HepG2 (cell line): ENCODE measurements around the gene SDC1. TPM values are rescaled to one million over a fixed set of nuclear protein-coding genes. Genes with fewer than 3 reads are reported as not detected.

ENCODE experiments used
- ARID2 ChIP-seq: sonication (generic); formaldehyde crosslinking; IDR thresholded peaks from 2 replicates; pipeline ENCODE4 v1.8.1; 2022; ENCODE audit warnings: mild to moderate bottlenecking, missing genetic modification reagents, borderline replicate concordance
- BORCS8-MEF2B ChIP-seq: sonication (generic); formaldehyde crosslinking; IDR thresholded peaks from 2 replicates; pipeline ENCODE4 v1.8.0; 2022; ENCODE audit warnings: mild to moderate bottlenecking, missing genetic modification reagents
- MATR3 ChIP-seq: sonication (generic); formaldehyde crosslinking; IDR thresholded peaks from 2 replicates; pipeline ENCODE4 v1.4.0; 2020; ENCODE audit warnings: missing genetic modification reagents
- MED13 ChIP-seq: sonication (generic); formaldehyde crosslinking; IDR thresholded peaks from 2 replicates; pipeline ENCODE4 v1.5.0; 2020; ENCODE audit warnings: missing genetic modification reagents
- MYC ChIP-seq: sonication (generic); formaldehyde crosslinking; IDR thresholded peaks from 2 replicates; pipeline ENCODE4 v1.9.0; 2021; ENCODE audit warnings: missing genetic modification reagents, borderline replicate concordance
- POLR2AphosphoS2 ChIP-seq: IDR thresholded peaks from 2 replicates; pipeline ENCODE4 v1.6.1; 2011; ENCODE audit warnings: low read depth, low read length, improper control_type of control experiment
- PTBP1 ChIP-seq: fragments of 200-400 bp; formaldehyde crosslinking; IDR thresholded peaks from 2 replicates; pipeline ENCODE4 v1.6.1; 2018; ENCODE audit warnings: low read length, low read depth; ENCODE audit not compliant: poor library complexity, severe bottlenecking
- RFXANK ChIP-seq: IDR thresholded peaks from 2 replicates; pipeline ENCODE4 v1.6.1; 2016
- SATB2 ChIP-seq: sonication (generic); formaldehyde crosslinking; IDR thresholded peaks from 2 replicates; pipeline ENCODE4 v1.5.0; 2020; ENCODE audit warnings: missing genetic modification reagents
- SP1 ChIP-seq, 2 experiments: fragments of 450-650 bp in 1 of 2; sonication (generic) in 1 of 2; formaldehyde crosslinking in 1 of 2; IDR thresholded peaks; 2 replicates each; pipeline versions ENCODE4 v1.4.0 to v1.6.1; 2016 to 2020; ENCODE audit warnings: missing genetic modification reagents in 1 of 2
- YEATS2 ChIP-seq: sonication (generic); formaldehyde crosslinking; IDR thresholded peaks from 2 replicates; pipeline ENCODE4 v1.4.0; 2020; ENCODE audit warnings: missing genetic modification reagents, borderline replicate concordance
- ZBTB3 ChIP-seq: sonication (generic); formaldehyde crosslinking; IDR thresholded peaks from 2 replicates; pipeline ENCODE4 v1.4.0; 2020; ENCODE audit warnings: low read depth, mild to moderate bottlenecking, moderate library complexity, missing genetic modification reagents, borderline replicate concordance
- ZFP37 ChIP-seq: sonication (generic); formaldehyde crosslinking; IDR thresholded peaks from 2 replicates; pipeline ENCODE4 v1.4.0; 2020; ENCODE audit warnings: missing genetic modification reagents, borderline replicate concordance
- ZFYVE20 ChIP-seq: sonication (generic); formaldehyde crosslinking; IDR thresholded peaks from 2 replicates; pipeline ENCODE4 v1.8.0; 2023; ENCODE audit warnings: low read depth, mild to moderate bottlenecking, moderate library complexity, missing genetic modification reagents, borderline replicate concordance
- ZNF205 ChIP-seq: IDR thresholded peaks from 2 replicates; pipeline ENCODE4 v1.6.1; 2018; ENCODE audit warnings: missing biosample characterization, missing genetic modification reagents
- ZNF720 ChIP-seq: sonication (generic); formaldehyde crosslinking; IDR thresholded peaks from 2 replicates; pipeline ENCODE4 v1.4.0; 2020; ENCODE audit warnings: missing genetic modification reagents
- ZSCAN21 ChIP-seq: sonication (generic); formaldehyde crosslinking; IDR thresholded peaks from 2 replicates; pipeline ENCODE4 v1.8.0; 2022; ENCODE audit warnings: mild to moderate bottlenecking, missing genetic modification reagents, moderate library complexity, borderline replicate concordance
- polyA plus RNA-seq, 8 experiments: library from polyadenylated mRNA; depleted of rRNA in 3 of 8; stranded (reverse) in 7 of 8; unstranded in 1 of 8; fragments of >200 nt; fragmentation: Illumina TruSeq in 4 of 8; extraction: Trizol in 4 of 8; gene quantifications; 2 replicates each; pipeline versions ENCODE4 v1.2.1 to v1.2.3, GENCODE V29; 2011 to 2016; ENCODE audit warnings: low read depth in 4 of 8, missing spikeins in 1 of 8, mixed read lengths in 1 of 8; ENCODE audit not compliant: insufficient read depth in 1 of 8
- total RNA-seq, 5 experiments: library from RNA; depleted of rRNA; stranded (reverse); fragments of >200 nt; fragmentation: Illumina TruSeq; extraction: Trizol; gene quantifications; 2 replicates each; pipeline ENCODE4 v1.2.3, GENCODE V29; 2016; ENCODE audit warnings: low read depth in 1 of 5
- TF ChIP-seq, protein P1 (sequence below): IDR thresholded peaks from 2 replicates; pipeline ENCODE4 v1.6.1; 2016; ENCODE audit warnings: low read depth, missing genetic modification reagents, missing compliant biosample characterization
- TF ChIP-seq, protein P2 (sequence below): sonication (generic); formaldehyde crosslinking; IDR thresholded peaks from 2 replicates; pipeline ENCODE4 v1.5.1; 2020; ENCODE audit warnings: mild to moderate bottlenecking, moderate library complexity, missing genetic modification reagents
- TF ChIP-seq, protein P3 (sequence below): sonication (generic); formaldehyde crosslinking; IDR thresholded peaks from 2 replicates; pipeline ENCODE4 v1.5.0; 2020; ENCODE audit warnings: missing genetic modification reagents
- TF ChIP-seq, protein P4 (sequence below): sonication (generic); formaldehyde crosslinking; IDR thresholded peaks from 2 replicates; pipeline ENCODE4 v1.8.0; 2022; ENCODE audit warnings: mild to moderate bottlenecking, missing genetic modification reagents, borderline replicate concordance

The SDC1 gene
- total and polyA plus RNA-seq, 2 of the 13 experiments (the other 11 are each of a cell fraction or from before 2014, with no cell fraction given) = 108 to 119 TPM

DNA sequence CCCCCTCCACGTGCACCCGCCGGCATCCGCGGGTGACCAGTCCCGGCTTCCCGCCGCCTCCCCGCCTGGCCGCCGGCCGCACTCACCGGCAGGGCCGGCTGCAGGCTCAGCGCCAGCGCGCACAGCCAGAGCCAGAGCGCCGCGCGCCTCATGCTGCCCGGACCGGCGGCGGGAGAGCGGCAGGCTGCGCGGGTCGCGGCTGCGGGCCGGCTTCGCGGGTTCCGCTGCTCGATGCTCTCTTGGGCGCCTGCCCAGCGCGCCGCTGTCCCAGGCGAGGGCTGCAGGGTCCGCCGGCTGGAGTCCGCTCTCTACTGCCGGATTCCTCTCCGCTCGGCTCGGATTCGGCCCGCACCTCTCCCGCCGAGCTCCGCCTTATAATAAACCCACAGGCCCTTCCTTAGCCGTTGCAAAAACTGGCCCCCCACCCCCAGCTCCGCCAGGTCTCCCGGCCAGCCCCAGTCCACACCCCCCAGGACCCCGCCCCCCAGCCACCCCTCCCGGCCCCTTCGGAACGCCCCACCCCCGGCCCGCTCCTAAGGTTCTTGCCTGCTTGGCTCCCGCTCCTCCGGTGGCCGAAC lies at the start of gene SDC1 (continued):
- TF ChIP-seq BORCS8-MEF2B (CRISPR knock-in tag) = no peak
- TF ChIP-seq, protein P1, sequence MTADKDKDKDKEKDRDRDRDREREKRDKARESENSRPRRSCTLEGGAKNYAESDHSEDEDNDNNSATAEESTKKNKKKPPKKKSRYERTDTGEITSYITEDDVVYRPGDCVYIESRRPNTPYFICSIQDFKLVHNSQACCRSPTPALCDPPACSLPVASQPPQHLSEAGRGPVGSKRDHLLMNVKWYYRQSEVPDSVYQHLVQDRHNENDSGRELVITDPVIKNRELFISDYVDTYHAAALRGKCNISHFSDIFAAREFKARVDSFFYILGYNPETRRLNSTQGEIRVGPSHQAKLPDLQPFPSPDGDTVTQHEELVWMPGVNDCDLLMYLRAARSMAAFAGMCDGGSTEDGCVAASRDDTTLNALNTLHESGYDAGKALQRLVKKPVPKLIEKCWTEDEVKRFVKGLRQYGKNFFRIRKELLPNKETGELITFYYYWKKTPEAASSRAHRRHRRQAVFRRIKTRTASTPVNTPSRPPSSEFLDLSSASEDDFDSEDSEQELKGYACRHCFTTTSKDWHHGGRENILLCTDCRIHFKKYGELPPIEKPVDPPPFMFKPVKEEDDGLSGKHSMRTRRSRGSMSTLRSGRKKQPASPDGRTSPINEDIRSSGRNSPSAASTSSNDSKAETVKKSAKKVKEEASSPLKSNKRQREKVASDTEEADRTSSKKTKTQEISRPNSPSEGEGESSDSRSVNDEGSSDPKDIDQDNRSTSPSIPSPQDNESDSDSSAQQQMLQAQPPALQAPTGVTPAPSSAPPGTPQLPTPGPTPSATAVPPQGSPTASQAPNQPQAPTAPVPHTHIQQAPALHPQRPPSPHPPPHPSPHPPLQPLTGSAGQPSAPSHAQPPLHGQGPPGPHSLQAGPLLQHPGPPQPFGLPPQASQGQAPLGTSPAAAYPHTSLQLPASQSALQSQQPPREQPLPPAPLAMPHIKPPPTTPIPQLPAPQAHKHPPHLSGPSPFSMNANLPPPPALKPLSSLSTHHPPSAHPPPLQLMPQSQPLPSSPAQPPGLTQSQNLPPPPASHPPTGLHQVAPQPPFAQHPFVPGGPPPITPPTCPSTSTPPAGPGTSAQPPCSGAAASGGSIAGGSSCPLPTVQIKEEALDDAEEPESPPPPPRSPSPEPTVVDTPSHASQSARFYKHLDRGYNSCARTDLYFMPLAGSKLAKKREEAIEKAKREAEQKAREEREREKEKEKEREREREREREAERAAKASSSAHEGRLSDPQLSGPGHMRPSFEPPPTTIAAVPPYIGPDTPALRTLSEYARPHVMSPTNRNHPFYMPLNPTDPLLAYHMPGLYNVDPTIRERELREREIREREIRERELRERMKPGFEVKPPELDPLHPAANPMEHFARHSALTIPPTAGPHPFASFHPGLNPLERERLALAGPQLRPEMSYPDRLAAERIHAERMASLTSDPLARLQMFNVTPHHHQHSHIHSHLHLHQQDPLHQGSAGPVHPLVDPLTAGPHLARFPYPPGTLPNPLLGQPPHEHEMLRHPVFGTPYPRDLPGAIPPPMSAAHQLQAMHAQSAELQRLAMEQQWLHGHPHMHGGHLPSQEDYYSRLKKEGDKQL = no peak
- 0 out of 2 replicates have a peak, but pooled peaks have one; percentile 35 for TF ChIP-seq RFXANK (CRISPR knock-in tag)
- no peak for TF ChIP-seq ZBTB3 (CRISPR knock-in tag)
- TF ChIP-seq, protein P2, sequence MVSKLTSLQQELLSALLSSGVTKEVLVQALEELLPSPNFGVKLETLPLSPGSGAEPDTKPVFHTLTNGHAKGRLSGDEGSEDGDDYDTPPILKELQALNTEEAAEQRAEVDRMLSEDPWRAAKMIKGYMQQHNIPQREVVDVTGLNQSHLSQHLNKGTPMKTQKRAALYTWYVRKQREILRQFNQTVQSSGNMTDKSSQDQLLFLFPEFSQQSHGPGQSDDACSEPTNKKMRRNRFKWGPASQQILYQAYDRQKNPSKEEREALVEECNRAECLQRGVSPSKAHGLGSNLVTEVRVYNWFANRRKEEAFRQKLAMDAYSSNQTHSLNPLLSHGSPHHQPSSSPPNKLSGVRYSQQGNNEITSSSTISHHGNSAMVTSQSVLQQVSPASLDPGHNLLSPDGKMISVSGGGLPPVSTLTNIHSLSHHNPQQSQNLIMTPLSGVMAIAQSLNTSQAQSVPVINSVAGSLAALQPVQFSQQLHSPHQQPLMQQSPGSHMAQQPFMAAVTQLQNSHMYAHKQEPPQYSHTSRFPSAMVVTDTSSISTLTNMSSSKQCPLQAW (CRISPR knock-in tag) = no peak
- TF ChIP-seq, protein P3, sequence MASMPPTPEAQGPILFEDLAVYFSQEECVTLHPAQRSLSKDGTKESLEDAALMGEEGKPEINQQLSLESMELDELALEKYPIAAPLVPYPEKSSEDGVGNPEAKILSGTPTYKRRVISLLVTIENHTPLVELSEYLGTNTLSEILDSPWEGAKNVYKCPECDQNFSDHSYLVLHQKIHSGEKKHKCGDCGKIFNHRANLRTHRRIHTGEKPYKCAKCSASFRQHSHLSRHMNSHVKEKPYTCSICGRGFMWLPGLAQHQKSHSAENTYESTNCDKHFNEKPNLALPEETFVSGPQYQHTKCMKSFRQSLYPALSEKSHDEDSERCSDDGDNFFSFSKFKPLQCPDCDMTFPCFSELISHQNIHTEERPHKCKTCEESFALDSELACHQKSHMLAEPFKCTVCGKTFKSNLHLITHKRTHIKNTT = no peak
- TF ChIP-seq, protein P4, sequence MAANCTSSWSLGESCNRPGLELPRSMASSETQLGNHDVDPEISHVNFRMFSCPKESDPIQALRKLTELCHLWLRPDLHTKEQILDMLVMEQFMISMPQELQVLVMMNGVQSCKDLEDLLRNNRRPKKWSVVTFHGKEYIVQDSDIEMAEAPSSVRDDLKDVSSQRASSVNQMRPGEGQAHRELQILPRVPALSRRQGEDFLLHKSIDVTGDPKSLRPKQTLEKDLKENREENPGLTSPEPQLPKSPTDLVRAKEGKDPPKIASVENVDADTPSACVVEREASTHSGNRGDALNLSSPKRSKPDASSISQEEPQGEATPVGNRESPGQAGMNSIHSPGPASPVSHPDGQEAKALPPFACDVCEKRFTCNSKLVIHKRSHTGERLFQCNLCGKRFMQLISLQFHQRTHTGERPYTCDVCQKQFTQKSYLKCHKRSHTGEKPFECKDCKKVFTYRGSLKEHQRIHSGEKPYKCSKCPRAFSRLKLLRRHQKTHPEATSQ (CRISPR knock-in tag) = no peak
- TF ChIP-seq YEATS2 (CRISPR knock-in tag) = no peak
- no peak; the same call in none of the 2 replicates for TF ChIP-seq MYC (CRISPR knock-in tag)
- TF ChIP-seq ZFYVE20 (CRISPR knock-in tag) = no peak; the same call in none of the 2 replicates
- no peak for TF ChIP-seq MATR3
- TF ChIP-seq ARID2 (CRISPR knock-in tag) = no peak
- no peak for TF ChIP-seq SP1 (IDR thresholded peaks at IDR 0.05)
- TF ChIP-seq SP1 (CRISPR knock-in tag; IDR thresholded peaks at IDR 0.05) = no peak; the same call in 1 of the 2 replicates
- no peak for TF ChIP-seq SATB2
- no peak for TF ChIP-seq ZNF205 (CRISPR knock-in tag)
- TF ChIP-seq PTBP1 = no peak
- TF ChIP-seq ZNF720 (CRISPR knock-in tag) = no peak
- no peak for TF ChIP-seq ZSCAN21
- no peak; the same call in 1 of the 2 replicates for TF ChIP-seq ZFP37 (CRISPR knock-in tag)
- TF ChIP-seq MED13 = no peak; the same call in 1 of the 2 replicates
- no peak for TF ChIP-seq POLR2AphosphoS2
